H1 (cell line): ENCODE data around the gene TAGLN3. TPM values are rescaled to one million over a fixed set of nuclear protein-coding genes. Genes with fewer than 3 reads are reported as not detected.
A peak's percentile ranks its signal among the peaks of the same experiment; 100 is the strongest.

Experiments
- CTCF ChIA-PET: fragments of 300-600 bp; sonication (Branson Sonifier 250); formaldehyde crosslinking; loops from one replicate; lab custom pipeline; 2021; ENCODE audit not compliant: partially characterized antibody; lab: Charles Lee
- POLR2A ChIA-PET: fragments of 300-600 bp; sonication (Branson Sonifier 250); formaldehyde crosslinking; loops from one replicate; lab custom pipeline; 2021; ENCODE audit warnings: inconsistent platforms; ENCODE audit not compliant: partially characterized antibody; lab: Charles Lee
- DNase-seq, 2 experiments: peaks; one replicate each; pipeline versions ENCODE4 v3.0.0 to v3.0.0-alpha.2; 2010 to 2022; ENCODE audit warnings: low spot score in 2 of 2, low read depth in 1 of 2, mixed read lengths in 1 of 2
- FAIRE-seq: peaks from 2 replicates; lab custom pipeline; 2011; peaks lifted over from hg19 to GRCh38; lab: Jason Lieb, UNC
- H2AFZ ChIP-seq: 2 replicates; pipeline ENCODE4 v1.8.1; 2012; ENCODE audit warnings: low read length, inconsistent platforms
- H2AK5ac ChIP-seq: 2 replicates; pipeline ENCODE4 v1.6.1; 2013; ENCODE audit warnings: low read depth, low read length
- H2BK120ac ChIP-seq: replicated peaks from 2 replicates; pipeline ENCODE3; 2013; ENCODE audit warnings: low read depth, low read length, inconsistent platforms
- H2BK12ac ChIP-seq: 2 replicates; pipeline ENCODE4 v1.6.1; 2013; ENCODE audit warnings: low read depth, low read length
- H2BK15ac ChIP-seq: 2 replicates; pipeline ENCODE4 v1.6.1; 2013; ENCODE audit warnings: low read length
- H2BK20ac ChIP-seq: 2 replicates; pipeline ENCODE4 v1.6.1; 2013; ENCODE audit warnings: low read length
- H2BK5ac ChIP-seq: 2 replicates; pipeline ENCODE4 v1.6.1; 2013; ENCODE audit warnings: low read depth, low read length
- H3K14ac ChIP-seq: 2 replicates; pipeline ENCODE4 v1.6.1; 2013; ENCODE audit warnings: inconsistent platforms; ENCODE audit not compliant: insufficient read length
- H3K18ac ChIP-seq: 2 replicates; pipeline ENCODE4 v1.6.1; 2013; ENCODE audit warnings: low read length; ENCODE audit errors: extremely low read depth
- H3K23ac ChIP-seq: 2 replicates; pipeline ENCODE4 v1.6.1; 2013; ENCODE audit warnings: inconsistent platforms; ENCODE audit not compliant: insufficient read length
- H3K23me2 ChIP-seq: 2 replicates; pipeline ENCODE4 v1.6.1; 2013; ENCODE audit warnings: low read depth, low read length
- H3K27ac ChIP-seq: 2 replicates; pipeline ENCODE4 v1.6.1; 2011; ENCODE audit warnings: low read depth, low read length, inconsistent platforms
- H3K27me3 ChIP-seq, 4 experiments: replicated peaks in 1 of 4; 1 replicate in 1 of 4; 2 replicates in 3 of 4; pipeline versions ENCODE4 v1.6.1 to v1.8.1; 2011 to 2013; ENCODE audit warnings: low read length in 3 of 4, mild to moderate bottlenecking in 3 of 4, inconsistent platforms in 2 of 4, mixed read lengths in 2 of 4, moderate library complexity in 1 of 4; ENCODE audit not compliant: control insufficient read depth in 3 of 4, insufficient read depth in 3 of 4; ENCODE audit errors: extremely low read depth in 1 of 4
- H3K36me3 ChIP-seq, 4 experiments: 2 replicates each; pipeline versions ENCODE4 v1.6.1 to v1.8.1; 2011 to 2013; ENCODE audit warnings: mild to moderate bottlenecking in 4 of 4, low read length in 3 of 4, moderate library complexity in 2 of 4, control low read depth in 1 of 4, inconsistent platforms in 1 of 4; ENCODE audit not compliant: insufficient read depth in 4 of 4, control insufficient read depth in 2 of 4
- H3K4ac ChIP-seq: replicated peaks from 2 replicates; pipeline ENCODE3; 2013; ENCODE audit warnings: low read length, low read depth, mixed read lengths, inconsistent platforms; ENCODE audit not compliant: insufficient read length
- H3K4me1 ChIP-seq, 4 experiments: replicated peaks in 1 of 4; 1 replicate in 1 of 4; 2 replicates in 3 of 4; pipeline versions ENCODE4 v1.6.1 to v1.8.1; 2011 to 2013; ENCODE audit warnings: low read length in 3 of 4, inconsistent platforms in 2 of 4, mixed read lengths in 1 of 4; ENCODE audit not compliant: insufficient read depth in 4 of 4, control insufficient read depth in 3 of 4
- H3K4me2 ChIP-seq, 2 experiments: 2 replicates each; pipeline versions ENCODE4 v1.6.1 to v1.8.1; 2011 to 2013; ENCODE audit warnings: low read depth in 2 of 2, low read length in 2 of 2, control low read depth in 1 of 2, inconsistent platforms in 1 of 2, mild to moderate bottlenecking in 1 of 2; ENCODE audit not compliant: insufficient read depth in 1 of 2
- H3K4me3 ChIP-seq, 4 experiments: fragments of 200-600, 300-600 bp in 1 of 4; sonication (generic), shearing (Covaris generic), sonication (Bioruptor Twin) in 1 of 4; 2 replicates each; pipeline versions ENCODE4 v1.5.1 to v1.8.1; 2011 to 2016; ENCODE audit warnings: low read length in 4 of 4, low read depth in 3 of 4, control low read depth in 2 of 4, inconsistent platforms in 2 of 4, mild to moderate bottlenecking in 2 of 4, mixed read lengths in 1 of 4, moderate library complexity in 1 of 4; ENCODE audit not compliant: insufficient read depth in 2 of 4; ENCODE audit errors: extremely low read depth in 1 of 4
- H3K56ac ChIP-seq: replicated peaks from 2 replicates; pipeline ENCODE3; 2013; ENCODE audit warnings: low read depth, mild to moderate bottlenecking, mixed read lengths, low read length, inconsistent platforms; ENCODE audit not compliant: insufficient read length
- H3K79me1 ChIP-seq: 2 replicates; pipeline ENCODE4 v1.6.1; 2013; ENCODE audit warnings: low read depth, low read length, control low read depth
- H3K79me2 ChIP-seq, 2 experiments: 2 replicates each; pipeline versions ENCODE4 v1.6.1 to v1.8.1; 2012 to 2013; ENCODE audit warnings: low read length in 2 of 2, mild to moderate bottlenecking in 2 of 2, inconsistent platforms in 1 of 2; ENCODE audit not compliant: insufficient read depth in 2 of 2, control insufficient read depth in 1 of 2
- H3K9ac ChIP-seq, 4 experiments: replicated peaks in 1 of 4; 1 replicate in 1 of 4; 2 replicates in 3 of 4; pipeline versions ENCODE4 v1.6.1 to v1.8.1; 2011 to 2013; ENCODE audit warnings: low read depth in 3 of 4, low read length in 3 of 4, control low read depth in 2 of 4, mild to moderate bottlenecking in 2 of 4, moderate library complexity in 2 of 4, inconsistent platforms in 1 of 4; ENCODE audit errors: extremely low read depth in 1 of 4
- H3K9me3 ChIP-seq, 2 experiments: 2 replicates each; pipeline versions ENCODE4 v1.6.1 to v1.8.1; 2012 to 2013; ENCODE audit warnings: mild to moderate bottlenecking in 2 of 2, moderate library complexity in 2 of 2, control low read depth in 1 of 2, inconsistent platforms in 1 of 2, low read depth in 1 of 2, low read length in 1 of 2, mixed read lengths in 1 of 2; ENCODE audit not compliant: insufficient read depth in 2 of 2
- H4K20me1 ChIP-seq, 2 experiments: replicated peaks in 1 of 2; 2 replicates each; pipeline versions ENCODE3 to v1.8.1; 2011 to 2013; ENCODE audit warnings: inconsistent platforms in 2 of 2, low read length in 2 of 2, mild to moderate bottlenecking in 1 of 2; ENCODE audit not compliant: insufficient read depth in 2 of 2, control insufficient read depth in 1 of 2
- H4K5ac ChIP-seq: 2 replicates; pipeline ENCODE4 v1.6.1; 2013; ENCODE audit warnings: low read length, low read depth, mixed read lengths, inconsistent platforms; ENCODE audit not compliant: insufficient read length
- H4K8ac ChIP-seq: 2 replicates; pipeline ENCODE4 v1.8.0; 2013; ENCODE audit warnings: mild to moderate bottlenecking, moderate library complexity, low read length, inconsistent platforms; ENCODE audit not compliant: insufficient read depth; ENCODE audit errors: extremely low read depth
- H4K91ac ChIP-seq: replicated peaks from 2 replicates; pipeline ENCODE3; 2013; ENCODE audit warnings: low read length, mixed read lengths, inconsistent platforms; ENCODE audit not compliant: insufficient read length
- BACH1 ChIP-seq: IDR thresholded peaks from 2 replicates; pipeline ENCODE4 v1.6.1; 2012; ENCODE audit warnings: low read length, improper control_type of control experiment
- BCL11A ChIP-seq, 2 experiments: IDR thresholded peaks; one replicate each; pipeline ENCODE4 v1.6.1; 2011; ENCODE audit warnings: low read depth in 2 of 2, low read length in 2 of 2, mild to moderate bottlenecking in 2 of 2
- CREB1 ChIP-seq: IDR thresholded peaks from 2 replicates; pipeline ENCODE4 v1.6.1; 2012; ENCODE audit warnings: inconsistent platforms
- CTBP2 ChIP-seq: IDR thresholded peaks from 2 replicates; pipeline ENCODE4 v1.7.0; 2011; ENCODE audit warnings: borderline replicate concordance, mild to moderate bottlenecking, moderate library complexity, mixed read lengths, low read length; ENCODE audit not compliant: insufficient read depth, insufficient read length
- FOSL1 ChIP-seq: IDR thresholded peaks from 2 replicates; pipeline ENCODE4 v1.6.1; 2011; ENCODE audit warnings: mild to moderate bottlenecking, low read depth, low read length, moderate library complexity; ENCODE audit not compliant: insufficient read depth
- GABPA ChIP-seq: IDR thresholded peaks from 2 replicates; pipeline ENCODE4 v1.6.1; 2011; ENCODE audit warnings: mild to moderate bottlenecking, low read length, moderate library complexity, borderline replicate concordance; ENCODE audit not compliant: insufficient read depth
- GTF2F1 ChIP-seq: IDR thresholded peaks from 2 replicates; pipeline ENCODE4 v1.6.1; 2012; ENCODE audit warnings: low read depth, low read length, improper control_type of control experiment, borderline replicate concordance
- MAFK ChIP-seq: IDR thresholded peaks from 2 replicates; pipeline ENCODE4 v1.6.1; 2012; ENCODE audit warnings: low read depth, mild to moderate bottlenecking, improper control_type of control experiment, low read length
- RFX5 ChIP-seq: IDR thresholded peaks from 2 replicates; pipeline ENCODE4 v1.6.1; 2011; ENCODE audit warnings: low read depth, low read length, improper control_type of control experiment, borderline replicate concordance
- RNF2 ChIP-seq: fragments of 200-900, 300-1000 bp; sonication (generic); IDR thresholded peaks from 2 replicates; pipeline ENCODE4 v1.7.1; 2016; ENCODE audit warnings: borderline replicate concordance, low read depth, mild to moderate bottlenecking, antibody characterized with exemption, low read length; ENCODE audit not compliant: poor library complexity, severe bottlenecking; ENCODE audit errors: missing control alignments
- SIX5 ChIP-seq: IDR thresholded peaks from 2 replicates; pipeline ENCODE4 v1.6.1; 2011; ENCODE audit warnings: mild to moderate bottlenecking, low read depth, low read length
- SP1 ChIP-seq: IDR thresholded peaks from 2 replicates; pipeline ENCODE4 v1.6.1; 2011; ENCODE audit warnings: low read depth, low read length
- SRF ChIP-seq: IDR thresholded peaks from 2 replicates; pipeline ENCODE4 v1.6.1; 2011; ENCODE audit warnings: mild to moderate bottlenecking, low read depth, low read length, moderate library complexity
- WGBS, 2 experiments: shearing (Covaris generic) in 1 of 2; methylation state at CpG; one replicate each; pipeline versions ENCODE4 v1.1.6 to v1.1.7; 2013 to 2015; ENCODE audit warnings: low lambda C conversion rate in 2 of 2, mixed read lengths in 2 of 2, inconsistent platforms in 1 of 2, low coverage in 1 of 2, missing lambda C conversion rate in 1 of 2; ENCODE audit not compliant: insufficient replicate concordance in 2 of 2, insufficient coverage in 1 of 2, insufficient read length in 1 of 2; ENCODE audit errors: extremely low coverage in 1 of 2, missing lambda C conversion rate in 1 of 2; 5-methylcytosine and 5-hydroxymethylcytosine counted together
- polyA plus RNA-seq, 7 experiments: library from polyadenylated mRNA; depleted of rRNA in 3 of 7; stranded (reverse) in 5 of 7; unstranded in 2 of 7; fragments of >200 nt in 5 of 7; fragments of 200-250 nt in 2 of 7; gene quantifications; 1 replicate in 5 of 7; 2 replicates in 1 of 7; 4 replicates in 1 of 7; pipeline versions ENCODE4 v1.2.1 to v1.2.3, GENCODE V29; 2011 to 2013; ENCODE audit warnings: missing spikeins in 2 of 7, mixed read lengths in 2 of 7
- total RNA-seq: library from RNA; stranded (reverse); fragmentation: NEBNext Ultra II Directional; extraction: Animal tissue kit (Norgen Biotek cat#: 25700); gene quantifications from 2 replicates; pipeline ENCODE4 v1.2.1, GENCODE V29; 2021

TAGLN3 gene
- total and polyA plus RNA-seq, 2 of the 8 experiments (the other 6 are each of a cell fraction or from before 2014, with no cell fraction given), result 6.3 to 7.5 TPM

DNA sequence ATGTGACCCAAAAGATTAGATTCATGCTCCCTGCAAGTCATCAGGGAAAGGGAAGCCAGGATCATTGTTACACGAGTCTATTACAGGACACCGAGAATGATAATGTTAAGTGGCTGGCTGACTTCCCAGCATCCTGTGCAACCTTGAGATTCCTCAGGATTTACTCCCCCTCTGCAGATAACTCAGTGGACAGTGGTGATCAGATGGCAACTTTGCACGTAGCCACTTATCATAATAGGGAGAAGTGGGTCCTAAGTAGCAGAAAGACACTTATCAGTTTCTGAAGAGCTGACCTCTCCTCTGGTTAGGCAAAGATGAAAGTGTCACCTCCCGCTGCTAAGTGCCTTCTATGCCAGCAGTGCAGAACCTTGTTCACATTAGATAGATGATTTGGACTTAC lies 29.1 kb downstream of the TAGLN3 start:
- FAIRE-seq (no peak), DNase-seq (no peak)
- Histone ChIP-seq H4K5ac (no peak overlapping the region), H3K79me2 (no peaks in the 10 kb centered on the region), H2BK120ac (no peak overlapping the region), H3K4me3 (no peak overlapping the region), H3K56ac (no peak overlapping the region), H2BK12ac (no peak overlapping the region), H3K4me1 (no peaks in the 10 kb centered on the region), H3K27me3 (no peaks in the 10 kb centered on the region), H3K9ac (peak overlapping the region in 1 of 4 experiments; percentile 61; a peak in 1 of 7 replicates), H3K4me2 (no peak overlapping the region), H2AK5ac (no peak overlapping the region), H4K8ac (no peak overlapping the region), H3K79me1 (no peaks in the 10 kb centered on the region), H3K14ac (no peak overlapping the region), H3K18ac (no peak overlapping the region), H2BK5ac (no peak overlapping the region), H4K20me1 (no peaks in the 10 kb centered on the region), H3K27ac (no peak overlapping the region), H2BK20ac (no peak overlapping the region), H3K23ac (no peak overlapping the region), H4K91ac (no peak overlapping the region), H2AFZ (no peak overlapping the region), H3K36me3 (no peaks in the 10 kb centered on the region; a peak in 1 of 8 replicates), H3K23me2 (no peaks in the 10 kb centered on the region), H2BK15ac (no peak overlapping the region), H3K9me3 (peaks cover 4 to 7% of the 10 kb centered on the region in 2 experiments), H3K4ac (no peak overlapping the region)
- TF ChIP-seq SP1 (no peak), RNF2 (no peak), CREB1 (no peak), SRF (no peak), SIX5 (no peak), BCL11A (IDR thresholded peaks at IDR 0.05; ENCODE audit: low read depth in 2 of 2, low read length in 2 of 2) (no peak), GABPA (no peak), BACH1 (no peak), MAFK (no peak), FOSL1 (no peak), CTBP2 (no peak), RFX5 (no peak), GTF2F1 (no peak)
- ChIA-PET CTCF (interaction anchor here (1.2 to 2.6 kb wide), 2 partner anchors 15 to 45 kb away, joined by 3 to 5 read pairs; no protein-coding TSS in a partner anchor), POLR2A (no interaction called here)
- 96% methylated on average over 4 of the region's 4 CpGs; no CpG with 5 or more reads in 1 of the 2 experiments for WGBS, 2 experiments
